K562 (cell line): ENCODE results near the gene HELZ. TPM values are rescaled to one million over a fixed set of nuclear protein-coding genes. Genes with fewer than 3 reads are reported as not detected.

ENCODE experiments used
- ATAC-seq: fragments of 200-7000 bp; cut with Tn5 transposase; 3 replicates; pipeline ENCODE4 v1.9.1; 2020; ENCODE audit warnings: moderate library complexity
- BruUV-seq: library from RNA; stranded (reverse); fragments of 400-500 nt; replicated peaks from 2 replicates; lab custom pipeline; 2021; lab: Mats Ljungman, UMichigan
- CTCF ChIA-PET: fragments of 300-600 bp; formaldehyde crosslinking; extraction: SDS; loops from one replicate; lab custom pipeline; 2021; ENCODE audit warnings: low intra/inter-chr PET ratio; lab: Yijun Ruan, JAX
- POLR2A ChIA-PET: fragments of 300-600, 350-650 bp; sonication (Branson Sonifier 250); formaldehyde crosslinking; extraction: SDS; loops from one replicate; lab custom pipeline; 2021; ENCODE audit warnings: antibody characterized with exemption, inconsistent platforms; lab: Yijun Ruan, JAX
- DNase-seq, 4 experiments: peaks; one replicate each; pipeline versions ENCODE4 v3.0.0 to v3.0.0-alpha.2; 2011 to 2018; ENCODE audit warnings: low spot score in 3 of 4, mixed read lengths in 3 of 4; ENCODE audit errors: extremely low read depth in 1 of 4
- FAIRE-seq: peaks from 2 replicates; lab custom pipeline; 2011; peaks lifted over from hg19 to GRCh38; lab: Jason Lieb, UNC
- H2AFZ ChIP-seq: 2 replicates; pipeline ENCODE4 v1.6.0; 2011; ENCODE audit warnings: low read depth, low read length, control low read depth, inconsistent platforms
- H3K27ac ChIP-seq: fragments of 200-600 bp; 3 replicates; pipeline ENCODE4 v1.8.0; 2011; ENCODE audit warnings: low read depth, mild to moderate bottlenecking, control low read depth, inconsistent platforms, low read length, moderate library complexity, mixed read lengths; ENCODE audit errors: extremely low read depth
- H3K27me3 ChIP-seq, 2 experiments: fragments of 300-600 bp in 1 of 2; 2 replicates in 1 of 2; 3 replicates in 1 of 2; pipeline versions ENCODE4 v1.6.0 to v1.8.0; 2011; ENCODE audit warnings: inconsistent platforms in 2 of 2, low read length in 2 of 2, mild to moderate bottlenecking in 1 of 2, mixed read lengths in 1 of 2, moderate library complexity in 1 of 2; ENCODE audit not compliant: control insufficient read depth in 2 of 2, insufficient read depth in 2 of 2
- H3K36me3 ChIP-seq: fragments of 300-600 bp; 3 replicates; pipeline ENCODE4 v1.8.0; 2011; ENCODE audit warnings: mild to moderate bottlenecking, low read length, inconsistent platforms; ENCODE audit not compliant: control insufficient read depth, insufficient read depth
- H3K4me1 ChIP-seq, 2 experiments: fragments of 200-600 bp in 1 of 2; replicated peaks in 1 of 2; 2 replicates in 1 of 2; 3 replicates in 1 of 2; pipeline versions ENCODE4 v1.5.1 to v1.8.0; 2011; ENCODE audit warnings: inconsistent platforms in 2 of 2, low read length in 2 of 2, mild to moderate bottlenecking in 1 of 2, mixed read lengths in 1 of 2, moderate library complexity in 1 of 2; ENCODE audit not compliant: control insufficient read depth in 2 of 2, insufficient read depth in 2 of 2
- H3K4me2 ChIP-seq: 2 replicates; pipeline ENCODE4 v1.6.1; 2011; ENCODE audit warnings: low read length, control low read depth, inconsistent platforms, mixed read lengths; ENCODE audit not compliant: insufficient read depth
- H3K4me3 ChIP-seq: fragments of 200-600 bp; sonication (generic), shearing (Covaris generic); 2 replicates; pipeline ENCODE4 v1.5.1; 2016; ENCODE audit warnings: control low read depth, inconsistent platforms
- H3K79me2 ChIP-seq: fragments of 200-600 bp; 3 replicates; pipeline ENCODE4 v1.8.0; 2011; ENCODE audit warnings: low read length, inconsistent platforms; ENCODE audit not compliant: control insufficient read depth, insufficient read depth
- H3K9ac ChIP-seq, 2 experiments: 2 replicates each; pipeline versions ENCODE4 v1.6.0 to v1.6.1; 2011; ENCODE audit warnings: low read depth in 2 of 2, low read length in 2 of 2, control low read depth in 1 of 2, inconsistent platforms in 1 of 2, mild to moderate bottlenecking in 1 of 2, mixed read lengths in 1 of 2; ENCODE audit not compliant: insufficient read depth in 1 of 2
- H3K9me1 ChIP-seq: one replicate; pipeline ENCODE4 v1.6.0; 2011; ENCODE audit warnings: inconsistent platforms, mild to moderate bottlenecking, low read length, moderate library complexity; ENCODE audit not compliant: control insufficient read depth, insufficient read depth
- H3K9me3 ChIP-seq: replicated peaks from 2 replicates; pipeline ENCODE4 v1.5.1; 2011; ENCODE audit warnings: low read depth, low read length, inconsistent platforms; ENCODE audit not compliant: control insufficient read depth, insufficient read depth
- H4K20me1 ChIP-seq: replicated peaks from 2 replicates; pipeline ENCODE4 v1.6.1; 2011; ENCODE audit warnings: low read length, inconsistent platforms, mixed read lengths; ENCODE audit not compliant: control insufficient read depth, insufficient read depth
- CBFA2T2 ChIP-seq: fragments of 450-650 bp; conservative IDR thresholded peaks from 2 replicates; pipeline ENCODE4 v1.6.1; 2017; ENCODE audit warnings: mild to moderate bottlenecking
- CHCHD3 ChIP-seq: fragments of 250-450 bp; sonication (Bioruptor Pico); IDR thresholded peaks from 2 replicates; pipeline ENCODE4 v2.1.2; 2022; ENCODE audit warnings: mild to moderate bottlenecking
- DMBX1 ChIP-seq: fragments of 250-450 bp; sonication (Bioruptor Pico); IDR thresholded peaks from 2 replicates; pipeline ENCODE4 v1.8.0; 2022; ENCODE audit warnings: inconsistent platforms, mild to moderate bottlenecking, moderate library complexity, borderline replicate concordance
- ELK3 ChIP-seq: fragments of 450-650 bp; formaldehyde crosslinking; IDR thresholded peaks from 2 replicates; pipeline ENCODE4 v1.4.0; 2020; ENCODE audit warnings: mild to moderate bottlenecking
- ETV1 ChIP-seq: fragments of 450-650 bp; conservative IDR thresholded peaks from 2 replicates; pipeline ENCODE4 v1.6.1; 2016; ENCODE audit warnings: missing genetic modification characterization, control low read depth, low read depth, missing compliant biosample characterization
- ILF3 ChIP-seq: fragments of 450-650 bp; IDR thresholded peaks from 2 replicates; pipeline ENCODE4 v1.6.1; 2018; ENCODE audit warnings: antibody characterized with exemption, mild to moderate bottlenecking, moderate library complexity, borderline replicate concordance
- MAFF ChIP-seq: IDR thresholded peaks from 2 replicates; pipeline ENCODE4 v1.6.1; 2012; ENCODE audit warnings: low read length, improper control_type of control experiment
- MAFK ChIP-seq: IDR thresholded peaks from 2 replicates; pipeline ENCODE4 v1.6.1; 2011; ENCODE audit warnings: low read length, improper control_type of control experiment
- MAX ChIP-seq: sonication (generic); formaldehyde crosslinking; IDR thresholded peaks from 2 replicates; pipeline ENCODE4 v1.9.0; 2022; ENCODE audit warnings: mild to moderate bottlenecking, missing genetic modification reagents
- THRA ChIP-seq: fragments of 450-650 bp; IDR thresholded peaks from 2 replicates; pipeline ENCODE4 v1.6.1; 2017; ENCODE audit warnings: mild to moderate bottlenecking, moderate library complexity
- ZBTB1 ChIP-seq: sonication (generic); formaldehyde crosslinking; IDR thresholded peaks from 2 replicates; pipeline ENCODE4 v1.8.1; 2023; ENCODE audit warnings: missing genetic modification reagents, low read depth, mild to moderate bottlenecking, borderline replicate concordance
- ZBTB7A ChIP-seq: IDR thresholded peaks from 2 replicates; pipeline ENCODE4 v1.6.1; 2011; ENCODE audit warnings: low read depth, mild to moderate bottlenecking, low read length, moderate library complexity, borderline replicate concordance; ENCODE audit not compliant: control insufficient read depth
- WGBS: fragments of 100-300 bp; shearing (Covaris generic); methylation state at CpG from one replicate; pipeline ENCODE4 v1.1.6; 2016; ENCODE audit warnings: low coverage, mixed read lengths; ENCODE audit not compliant: insufficient coverage; ENCODE audit errors: missing lambda C conversion rate; 5-methylcytosine and 5-hydroxymethylcytosine counted together
- in situ Hi-C: fragments of 300-500 bp; cut with MboI; formaldehyde crosslinking; loops from 4 replicates; pipeline ENCODE4 v1.15.0; 2018; ENCODE audit warnings: inconsistent platforms, mixed read lengths
- intact Hi-C: fragments of 100-400 bp; cut with micrococcal nuclease; formaldehyde crosslinking; loops from 2 replicates; pipeline ENCODE4 v1.14.2; 2022
- polyA plus RNA-seq, 8 experiments: library from polyadenylated mRNA; depleted of rRNA in 4 of 8; stranded (reverse) in 5 of 8; unstranded in 3 of 8; fragments of >200 nt; fragmentation: Nextera tagmentation in 2 of 8; fragmentation: Illumina TruSeq in 1 of 8; extraction: Ambion mirVana in 2 of 8; extraction: Trizol in 1 of 8; gene quantifications; 2 replicates each; pipeline versions ENCODE4 v1.2.1 to v1.2.3, GENCODE V29; 2011 to 2014; ENCODE audit warnings: inconsistent platforms in 1 of 8, missing spikeins in 1 of 8
- total RNA-seq, 7 experiments: library from RNA; depleted of rRNA in 6 of 7; stranded (reverse); fragments of >200 nt in 6 of 7; fragmentation: Illumina TruSeq in 2 of 7; extraction: Trizol in 2 of 7; gene quantifications; 2 replicates each; pipeline versions ENCODE4 v1.2.1 to v1.2.3, GENCODE V29; 2011 to 2021; ENCODE audit warnings: low replicate concordance in 1 of 7
- TF ChIP-seq, protein P1 (sequence below), 2 experiments: fragments of 250-450 bp in 1 of 2; fragments of 450-650 bp in 1 of 2; sonication (Bioruptor Pico) in 1 of 2; IDR thresholded peaks; 2 replicates each; pipeline versions ENCODE4 v1.6.1 to v1.8.0; 2016 to 2021; ENCODE audit warnings: mild to moderate bottlenecking in 2 of 2, moderate library complexity in 2 of 2, missing compliant biosample characterization in 1 of 2, missing genetic modification characterization in 1 of 2
- TF ChIP-seq, protein P2 (sequence below): sonication (generic); formaldehyde crosslinking; IDR thresholded peaks from 2 replicates; pipeline ENCODE4 v1.8.0; 2022; ENCODE audit warnings: mild to moderate bottlenecking, low read depth, missing genetic modification reagents

Gene HELZ
- total and polyA plus RNA-seq, 9 of the 15 experiments (the other 6 are each of a cell fraction or from before 2014, with no cell fraction given), result 5.2 to 39.8 (median 17.3) TPM

- TF ChIP-seq DMBX1 (CRISPR knock-in tag) (no peak), CBFA2T2 (no peak)
Observed at GRCh38 chr17:67258821-67259468, 13.9 kb upstream of the HELZ start (continued).

- H3K36me3 ChIP-seq, result no peaks in the 10 kb centered on the region
- no peak overlapping the region for H3K4me3 ChIP-seq
- peaks cover 0 to 4% of the 10 kb centered on the region in 2 experiments; a peak in 3 of 5 replicates for H3K4me1 ChIP-seq
- BruUV-seq, result no TSS peak
- no peaks in the 10 kb centered on the region for H3K79me2 ChIP-seq
- no peak for ATAC-seq
- POLR2A ChIA-PET, result interaction anchor here (0.7 to 1.3 kb wide), 2 partner anchors 27 to 347 kb away, joined by 3 read pairs; no protein-coding TSS in a partner anchor
- DNase-seq, result no peak
- no peaks in the 10 kb centered on the region for H4K20me1 ChIP-seq
- CTCF ChIA-PET, result no interaction called here
- H3K9ac ChIP-seq, result no peak overlapping the region
- no peak overlapping the region for H3K4me2 ChIP-seq
- 57% methylated on average over 5 of the region's 5 CpGs for WGBS
- no peaks in the 10 kb centered on the region for H3K27me3 ChIP-seq
- intact Hi-C loops, result no loop called here
- no peaks in the 10 kb centered on the region for H3K9me1 ChIP-seq
- no peak for FAIRE-seq
- H2AFZ ChIP-seq, result no peak overlapping the region
- no peak overlapping the region for H3K27ac ChIP-seq
- in situ Hi-C loops, result no loop called here
- no peaks in the 10 kb centered on the region for H3K9me3 ChIP-seq
- TF ChIP-seq ZBTB7A (no peak), MAX (no peak), MAFK (0 out of 2 replicates have a peak, but pooled peaks have one; percentile 9), ETV1 (tag) (no peak), ILF3 (no peak), ZBTB1 (CRISPR knock-in tag) (no peak), CHCHD3 (CRISPR knock-in tag) (no peak), MAFF (peak; percentile 34; the same call in 1 of the 2 replicates), CBFA2T2 (no peak), THRA (no peak), ELK3 (CRISPR knock-in tag) (no peak)
- TF ChIP-seq, protein P1, sequence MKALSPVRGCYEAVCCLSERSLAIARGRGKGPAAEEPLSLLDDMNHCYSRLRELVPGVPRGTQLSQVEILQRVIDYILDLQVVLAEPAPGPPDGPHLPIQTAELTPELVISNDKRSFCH (CRISPR knock-in tag; IDR thresholded peaks at IDR 0.05), result no peak
- TF ChIP-seq, protein P1 (tag; IDR thresholded peaks at IDR 0.05), result no peak
- TF ChIP-seq, protein P2, sequence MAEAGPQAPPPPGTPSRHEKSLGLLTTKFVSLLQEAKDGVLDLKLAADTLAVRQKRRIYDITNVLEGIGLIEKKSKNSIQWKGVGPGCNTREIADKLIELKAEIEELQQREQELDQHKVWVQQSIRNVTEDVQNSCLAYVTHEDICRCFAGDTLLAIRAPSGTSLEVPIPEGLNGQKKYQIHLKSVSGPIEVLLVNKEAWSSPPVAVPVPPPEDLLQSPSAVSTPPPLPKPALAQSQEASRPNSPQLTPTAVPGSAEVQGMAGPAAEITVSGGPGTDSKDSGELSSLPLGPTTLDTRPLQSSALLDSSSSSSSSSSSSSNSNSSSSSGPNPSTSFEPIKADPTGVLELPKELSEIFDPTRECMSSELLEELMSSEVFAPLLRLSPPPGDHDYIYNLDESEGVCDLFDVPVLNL, result no peak
Observed at GRCh38 chr17:67256075-67256732, 11.2 kb upstream of the HELZ start.
